ENCODE results near the gene RPS18.

- no peak for TF ChIP-seq CTCF (IDR thresholded peaks at IDR 0.05)
- TF ChIP-seq POLR2A (IDR thresholded peaks at IDR 0.05), result no peak
These were observed 6.5 kb downstream of the RPS18 start for GRCh38 chr6:33278392-33278741.
